Fibroblast of lung (primary cell): ENCODE data around the gene AMIGO1. TPM values are rescaled to one million over a fixed set of nuclear protein-coding genes. Genes with fewer than 3 reads are reported as not detected.

Experiments
- DNase-seq, 2 donors: peaks; one replicate each; pipeline versions ENCODE4 v3.0.0 to v3.0.0-alpha.2; 2010; ENCODE audit warnings: low read depth in 2 of 2
- H2AFZ ChIP-seq: 2 replicates; pipeline ENCODE4 v1.5.1; 2012; ENCODE audit warnings: low read length, control low read depth, inconsistent platforms
- H3K27ac ChIP-seq: 2 replicates; pipeline ENCODE4 v1.5.1; 2011; ENCODE audit warnings: low read length, control low read depth; ENCODE audit not compliant: insufficient read depth
- H3K27me3 ChIP-seq: 2 replicates; pipeline ENCODE4 v1.5.1; 2011; ENCODE audit warnings: mild to moderate bottlenecking, low read length; ENCODE audit not compliant: control insufficient read depth, insufficient read depth
- H3K36me3 ChIP-seq: 2 replicates; pipeline ENCODE4 v1.5.1; 2011; ENCODE audit warnings: low read length; ENCODE audit not compliant: control insufficient read depth, insufficient read depth
- H3K4me1 ChIP-seq: 2 replicates; pipeline ENCODE4 v1.5.1; 2011; ENCODE audit warnings: low read length; ENCODE audit not compliant: control insufficient read depth, insufficient read depth; ENCODE audit errors: extremely low read depth
- H3K4me2 ChIP-seq: 2 replicates; pipeline ENCODE4 v1.5.1; 2011; ENCODE audit warnings: low read length, control low read depth; ENCODE audit not compliant: insufficient read depth; ENCODE audit errors: extremely low read depth
- H3K4me3 ChIP-seq, 4 experiments: fragments of 200-600 bp in 1 of 4; sonication (generic) in 1 of 4; replicated peaks in 1 of 4; 2 replicates each; pipeline ENCODE4 v1.5.1; 2011 to 2016; ENCODE audit warnings: low read length in 4 of 4, low read depth in 3 of 4, mild to moderate bottlenecking in 3 of 4, control low read depth in 2 of 4, inconsistent platforms in 1 of 4, mixed read lengths in 1 of 4; ENCODE audit not compliant: insufficient read depth in 1 of 4; ENCODE audit errors: control extremely low read depth in 1 of 4
- H3K79me2 ChIP-seq: 2 replicates; pipeline ENCODE4 v1.5.1; 2012; ENCODE audit warnings: mild to moderate bottlenecking, low read length, inconsistent platforms; ENCODE audit not compliant: control insufficient read depth, insufficient read depth
- H3K9ac ChIP-seq: 2 replicates; pipeline ENCODE4 v1.5.1; 2011; ENCODE audit warnings: mild to moderate bottlenecking, low read length, control low read depth; ENCODE audit not compliant: insufficient read depth
- H3K9me3 ChIP-seq: 2 replicates; pipeline ENCODE4 v1.5.1; 2012; ENCODE audit warnings: low read depth, low read length; ENCODE audit not compliant: control insufficient read depth, insufficient read depth
- H4K20me1 ChIP-seq: 2 replicates; pipeline ENCODE4 v1.5.1; 2011; ENCODE audit warnings: low read length; ENCODE audit not compliant: control insufficient read depth, insufficient read depth; ENCODE audit errors: extremely low read depth
- EZH2 ChIP-seq: IDR thresholded peaks from 2 replicates; pipeline ENCODE4 v1.5.1; 2012; ENCODE audit warnings: low read length, control low read depth, mild to moderate bottlenecking; ENCODE audit errors: missing control alignments
- polyA plus RNA-seq, 2 donors: library from polyadenylated mRNA; depleted of rRNA in 1 of 2; stranded (reverse) in 1 of 2; unstranded in 1 of 2; fragments of >200 nt; gene quantifications; 2 replicates each; pipeline ENCODE4 v1.2.1, GENCODE V29; 2011 to 2012; ENCODE audit warnings: missing spikeins in 1 of 2
- total RNA-seq: library from RNA; depleted of rRNA; stranded (reverse); fragments of >200 nt; gene quantifications from 2 replicates; pipeline ENCODE4 v1.2.1, GENCODE V29; 2014
- TF ChIP-seq, protein P1 (sequence below), 2 donors: IDR thresholded peaks in 1 of 2; conservative IDR thresholded peaks in 1 of 2; 1 replicate in 1 of 2; 2 replicates in 1 of 2; pipeline ENCODE4 v1.5.1; 2011 to 2012; ENCODE audit warnings: low read length in 2 of 2, control low read depth in 1 of 2, inconsistent platforms in 1 of 2, low read depth in 1 of 2, mild to moderate bottlenecking in 1 of 2

The AMIGO1 gene
- total and polyA plus RNA-seq, 2 donors (not counting 1 experiment from before 2014, with no cell fraction given): 0.57 to 2.5 TPM

DNA sequence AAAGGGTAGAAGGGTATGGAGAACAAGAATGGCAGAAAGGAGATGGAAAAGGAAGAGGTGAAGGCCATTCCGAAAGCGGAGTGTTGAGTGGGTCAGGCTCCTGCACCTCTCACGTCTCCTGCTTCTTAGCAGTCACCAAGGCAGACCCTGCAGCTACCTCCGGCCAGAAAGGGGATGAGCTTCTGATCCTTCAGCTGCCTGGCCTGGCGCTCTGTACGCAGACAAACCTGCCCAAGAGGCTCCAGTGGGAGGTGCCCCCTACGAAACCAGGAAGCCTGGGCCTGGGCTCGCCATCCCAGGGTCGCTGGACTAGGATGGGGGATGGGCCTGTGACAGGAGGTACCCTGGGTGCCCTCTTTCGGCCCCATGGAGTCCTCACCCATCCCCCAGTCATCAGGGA is 33.1 kb upstream of the AMIGO1 start:
- Histone ChIP-seq H3K27me3 (peaks cover 33% of the 10 kb centered on the region), H3K4me2 (no peak overlapping the region), H4K20me1 (no peaks in the 10 kb centered on the region), H3K9ac (no peak overlapping the region), H3K4me3 (no peak overlapping the region), H3K36me3 (no peaks in the 10 kb centered on the region), H2AFZ (no peak overlapping the region), H3K9me3 (no peaks in the 10 kb centered on the region), H3K79me2 (peaks cover 3% of the 10 kb centered on the region), H3K27ac (no peak overlapping the region), H3K4me1 (peaks cover 5% of the 10 kb centered on the region)
- no peak for DNase-seq
- TF ChIP-seq EZH2: no peak
- TF ChIP-seq, protein P1, sequence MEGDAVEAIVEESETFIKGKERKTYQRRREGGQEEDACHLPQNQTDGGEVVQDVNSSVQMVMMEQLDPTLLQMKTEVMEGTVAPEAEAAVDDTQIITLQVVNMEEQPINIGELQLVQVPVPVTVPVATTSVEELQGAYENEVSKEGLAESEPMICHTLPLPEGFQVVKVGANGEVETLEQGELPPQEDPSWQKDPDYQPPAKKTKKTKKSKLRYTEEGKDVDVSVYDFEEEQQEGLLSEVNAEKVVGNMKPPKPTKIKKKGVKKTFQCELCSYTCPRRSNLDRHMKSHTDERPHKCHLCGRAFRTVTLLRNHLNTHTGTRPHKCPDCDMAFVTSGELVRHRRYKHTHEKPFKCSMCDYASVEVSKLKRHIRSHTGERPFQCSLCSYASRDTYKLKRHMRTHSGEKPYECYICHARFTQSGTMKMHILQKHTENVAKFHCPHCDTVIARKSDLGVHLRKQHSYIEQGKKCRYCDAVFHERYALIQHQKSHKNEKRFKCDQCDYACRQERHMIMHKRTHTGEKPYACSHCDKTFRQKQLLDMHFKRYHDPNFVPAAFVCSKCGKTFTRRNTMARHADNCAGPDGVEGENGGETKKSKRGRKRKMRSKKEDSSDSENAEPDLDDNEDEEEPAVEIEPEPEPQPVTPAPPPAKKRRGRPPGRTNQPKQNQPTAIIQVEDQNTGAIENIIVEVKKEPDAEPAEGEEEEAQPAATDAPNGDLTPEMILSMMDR (conservative IDR thresholded peaks at IDR 0.05 in 1 of 2, IDR thresholded peaks at IDR 0.05 in 1 of 2; ENCODE audit: low read depth in 1 of 2, low read length in 2 of 2): no peak

DNA sequence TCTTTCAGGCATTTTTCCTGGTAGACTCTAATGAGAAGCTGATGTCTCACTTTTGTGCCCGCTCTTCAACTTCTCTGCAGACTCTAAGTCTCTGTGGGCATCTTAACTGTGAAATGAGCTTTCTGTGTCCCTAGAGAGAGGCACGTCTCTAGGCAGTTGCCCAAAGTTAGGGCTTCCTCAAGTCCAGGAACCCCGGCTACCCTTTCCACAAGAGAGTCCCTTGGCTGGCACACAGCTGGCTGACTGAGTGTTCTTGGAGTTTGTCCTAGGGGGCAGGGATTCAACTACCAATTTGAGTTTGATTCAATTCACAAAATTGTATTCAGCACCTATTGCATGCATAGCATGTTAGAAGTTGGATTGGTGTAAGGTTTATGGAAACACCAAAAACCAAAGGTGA is 31.6 kb upstream of the AMIGO1 start:
- H2AFZ ChIP-seq: no peak overlapping the region

DNA sequence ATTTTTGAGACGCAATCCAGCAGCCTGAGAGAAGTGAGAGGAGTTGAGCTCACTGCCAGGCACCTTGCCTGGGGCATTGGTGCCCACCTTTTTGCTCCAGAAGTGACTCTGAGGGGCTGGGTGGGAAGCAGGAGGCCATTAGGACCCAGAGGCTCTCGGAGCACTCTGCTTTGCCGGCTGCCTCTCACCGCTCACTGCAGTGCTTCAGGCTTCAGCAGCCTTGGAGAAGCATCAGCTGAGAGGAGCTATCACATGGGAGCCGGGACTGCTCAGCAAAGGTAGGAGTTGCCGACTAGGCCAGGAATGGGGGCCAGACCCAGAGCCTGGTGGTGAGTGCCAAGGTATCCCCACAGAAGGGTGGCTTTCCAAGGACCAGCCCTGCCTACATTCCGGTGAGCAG is 30.1 kb upstream of the AMIGO1 start, which contains the start of gene GPR61:
Gene GPR61 (plus strand): TSS at position 197 of the 400 bp plus-strand sequence. CDS start 3,151 bp downstream, outside the sequence.
- no peak for TF ChIP-seq EZH2
- TF ChIP-seq, protein P1 (conservative IDR thresholded peaks at IDR 0.05 in 1 of 2, IDR thresholded peaks at IDR 0.05 in 1 of 2; ENCODE audit: low read depth in 1 of 2, low read length in 2 of 2): no peak
- no peak for DNase-seq

More for the DNA sequence above, 31.6 kb upstream of the AMIGO1 start:
- H3K27me3 ChIP-seq: peaks cover 34% of the 10 kb centered on the region
- no peaks in the 10 kb centered on the region for H3K9me3 ChIP-seq
- H4K20me1 ChIP-seq: no peaks in the 10 kb centered on the region
- no peaks in the 10 kb centered on the region for H3K36me3 ChIP-seq
- no peak overlapping the region for H3K9ac ChIP-seq
- H3K4me3 ChIP-seq: no peak overlapping the region
- DNase-seq: no peak
- H3K4me1 ChIP-seq: no peaks in the 10 kb centered on the region
- no peak overlapping the region for H3K27ac ChIP-seq
- TF ChIP-seq EZH2: no peak
- TF ChIP-seq, protein P1 (conservative IDR thresholded peaks at IDR 0.05 in 1 of 2, IDR thresholded peaks at IDR 0.05 in 1 of 2; ENCODE audit: low read depth in 1 of 2, low read length in 2 of 2): no peak
- H3K4me2 ChIP-seq: no peak overlapping the region
- H3K79me2 ChIP-seq: no peaks in the 10 kb centered on the region

More for the DNA sequence above, 30.1 kb upstream of the AMIGO1 start, which contains the start of gene GPR61:
- Histone ChIP-seq H3K4me1 (no peaks in the 10 kb centered on the region), H3K27me3 (peaks cover 34% of the 10 kb centered on the region), H3K27ac (no peak within 1 kb of the TSS), H3K9ac (no peak within 1 kb of the TSS), H3K4me2 (no peak within 1 kb of the TSS), H3K36me3 (no peaks in the 10 kb centered on the region), H2AFZ (no peak within 1 kb of the TSS), H3K79me2 (no peaks in the 10 kb centered on the region), H3K9me3 (no peaks in the 10 kb centered on the region), H3K4me3 (no peak within 1 kb of the TSS), H4K20me1 (no peaks in the 10 kb centered on the region)
